K562 (cell line): Measurements from ENCODE around the gene LRRC74B. TPM values are rescaled to one million over a fixed set of nuclear protein-coding genes. Genes with fewer than 3 reads are reported as not detected.

Experiments used
- ARID4B ChIP-seq: sonication (generic); formaldehyde crosslinking; IDR thresholded peaks from 2 replicates; pipeline ENCODE4 v1.8.0; 2022; ENCODE audit warnings: mild to moderate bottlenecking, missing genetic modification reagents
- CBX3 ChIP-seq, 2 experiments: IDR thresholded peaks; 1 replicate in 1 of 2; 2 replicates in 1 of 2; pipeline ENCODE4 v1.6.1; 2012; ENCODE audit warnings: inconsistent platforms in 2 of 2, low read length in 2 of 2, borderline replicate concordance in 1 of 2, control low read depth in 1 of 2
- MCM7 ChIP-seq, 2 experiments: fragments of 450-650 bp; IDR thresholded peaks; 2 replicates each; pipeline ENCODE4 v1.6.1; 2016 to 2018
- MEF2A ChIP-seq: IDR thresholded peaks from 2 replicates; pipeline ENCODE4 v1.6.1; 2011; ENCODE audit warnings: low read depth, mild to moderate bottlenecking, low read length, moderate library complexity; ENCODE audit not compliant: control insufficient read depth
- MTA1 ChIP-seq: fragments of 450-650 bp; IDR thresholded peaks from 2 replicates; pipeline ENCODE4 v1.6.1; 2017; ENCODE audit warnings: borderline replicate concordance
- NCOR1 ChIP-seq: fragments of 450-650 bp; IDR thresholded peaks from 2 replicates; pipeline ENCODE4 v1.6.1; 2016; ENCODE audit warnings: mild to moderate bottlenecking, moderate library complexity
- POLR2G ChIP-seq: fragments of 200-400 bp; formaldehyde crosslinking; IDR thresholded peaks from 2 replicates; pipeline ENCODE4 v1.6.1; 2017; ENCODE audit warnings: low read depth, mild to moderate bottlenecking, antibody characterized with exemption, low read length, moderate library complexity
- PRPF4 ChIP-seq: fragments of 200-400 bp; formaldehyde crosslinking; IDR thresholded peaks from one replicate; pipeline ENCODE4 v1.6.1; 2017; ENCODE audit warnings: low read length, low read depth, mild to moderate bottlenecking; ENCODE audit not compliant: insufficient read depth, poor library complexity, severe bottlenecking
- PTBP1 ChIP-seq: fragments of 200-400 bp; formaldehyde crosslinking; IDR thresholded peaks from 2 replicates; pipeline ENCODE4 v1.6.1; 2017; ENCODE audit warnings: low read depth, low read length
- PURB ChIP-seq: sonication (generic); formaldehyde crosslinking; IDR thresholded peaks from 2 replicates; pipeline ENCODE4 v1.9.0; 2021; ENCODE audit warnings: low read depth, mild to moderate bottlenecking, missing genetic modification reagents
- SETDB1 ChIP-seq: IDR thresholded peaks from one replicate; pipeline ENCODE4 v1.6.1; 2012; ENCODE audit warnings: low read length, control low read depth, inconsistent platforms
- STAG1 ChIP-seq: sonication (generic); formaldehyde crosslinking; IDR thresholded peaks from 2 replicates; pipeline ENCODE4 v1.5.0; 2020; ENCODE audit warnings: missing genetic modification reagents, borderline replicate concordance
- TAL1 ChIP-seq: fragments of 450-650 bp; IDR thresholded peaks from 2 replicates; pipeline ENCODE4 v1.6.1; 2016; ENCODE audit warnings: mild to moderate bottlenecking
- ZNF766 ChIP-seq: fragments of 200-800 bp; sonication (Bioruptor generic); conservative IDR thresholded peaks from 2 replicates; pipeline ENCODE4 v1.6.1; 2016; ENCODE audit warnings: missing genetic modification characterization, missing compliant biosample characterization
- polyA plus RNA-seq, 8 experiments: library from polyadenylated mRNA; depleted of rRNA in 4 of 8; stranded (reverse) in 5 of 8; unstranded in 3 of 8; fragments of >200 nt; fragmentation: Nextera tagmentation in 2 of 8; fragmentation: Illumina TruSeq in 1 of 8; extraction: Ambion mirVana in 2 of 8; extraction: Trizol in 1 of 8; gene quantifications; 2 replicates each; pipeline versions ENCODE4 v1.2.1 to v1.2.3, GENCODE V29; 2011 to 2014; ENCODE audit warnings: inconsistent platforms in 1 of 8, missing spikeins in 1 of 8
- total RNA-seq, 7 experiments: library from RNA; depleted of rRNA in 6 of 7; stranded (reverse); fragments of >200 nt in 6 of 7; fragmentation: Illumina TruSeq in 2 of 7; extraction: Trizol in 2 of 7; gene quantifications; 2 replicates each; pipeline versions ENCODE4 v1.2.1 to v1.2.3, GENCODE V29; 2011 to 2021; ENCODE audit warnings: low replicate concordance in 1 of 7
- TF ChIP-seq, protein P1 (sequence below): sonication (generic); formaldehyde crosslinking; IDR thresholded peaks from 2 replicates; pipeline ENCODE4 v1.8.1; 2023; ENCODE audit warnings: mild to moderate bottlenecking, missing genetic modification reagents
- TF ChIP-seq, protein P2 (sequence below), 2 experiments: IDR thresholded peaks in 1 of 2; conservative IDR thresholded peaks in 1 of 2; 2 replicates each; pipeline ENCODE4 v1.6.1; 2016; ENCODE audit warnings: low read depth in 2 of 2, mild to moderate bottlenecking in 1 of 2, missing compliant biosample characterization in 1 of 2, missing genetic modification characterization in 1 of 2, moderate library complexity in 1 of 2
- TF ChIP-seq, protein P3 (sequence below): fragments of 250-450 bp; sonication (Bioruptor Pico); IDR thresholded peaks from 2 replicates; pipeline ENCODE4 v1.5.0; 2021

Gene LRRC74B
- total and polyA plus RNA-seq, 9 of the 15 experiments (the other 6 are each of a cell fraction or from before 2014, with no cell fraction given) = not detected

DNA sequence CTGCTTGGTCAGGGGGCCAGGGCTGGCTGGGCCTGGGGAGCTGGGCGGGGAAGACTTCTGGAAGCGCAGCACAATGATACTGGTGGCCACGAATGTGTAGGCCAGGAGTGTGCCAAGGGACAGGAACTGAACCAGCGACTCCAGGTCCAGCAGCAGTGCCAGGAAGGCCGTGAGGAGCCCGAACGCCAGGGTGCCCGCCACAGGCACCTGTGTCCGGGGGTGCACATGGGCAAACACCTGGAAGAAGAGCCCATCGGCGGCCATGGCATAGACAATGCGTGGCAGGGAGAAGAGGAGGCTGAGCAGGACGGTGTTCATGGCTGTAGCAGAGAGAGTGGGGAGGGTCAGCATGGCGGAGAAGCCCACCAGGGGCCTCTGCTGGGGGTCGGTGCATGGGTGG lies 15.7 kb upstream of the LRRC74B start (continued):
- TF ChIP-seq, protein P1, sequence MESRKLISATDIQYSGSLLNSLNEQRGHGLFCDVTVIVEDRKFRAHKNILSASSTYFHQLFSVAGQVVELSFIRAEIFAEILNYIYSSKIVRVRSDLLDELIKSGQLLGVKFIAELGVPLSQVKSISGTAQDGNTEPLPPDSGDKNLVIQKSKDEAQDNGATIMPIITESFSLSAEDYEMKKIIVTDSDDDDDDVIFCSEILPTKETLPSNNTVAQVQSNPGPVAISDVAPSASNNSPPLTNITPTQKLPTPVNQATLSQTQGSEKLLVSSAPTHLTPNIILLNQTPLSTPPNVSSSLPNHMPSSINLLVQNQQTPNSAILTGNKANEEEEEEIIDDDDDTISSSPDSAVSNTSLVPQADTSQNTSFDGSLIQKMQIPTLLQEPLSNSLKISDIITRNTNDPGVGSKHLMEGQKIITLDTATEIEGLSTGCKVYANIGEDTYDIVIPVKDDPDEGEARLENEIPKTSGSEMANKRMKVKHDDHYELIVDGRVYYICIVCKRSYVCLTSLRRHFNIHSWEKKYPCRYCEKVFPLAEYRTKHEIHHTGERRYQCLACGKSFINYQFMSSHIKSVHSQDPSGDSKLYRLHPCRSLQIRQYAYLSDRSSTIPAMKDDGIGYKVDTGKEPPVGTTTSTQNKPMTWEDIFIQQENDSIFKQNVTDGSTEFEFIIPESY = no peak
- TF ChIP-seq MTA1 (no peak), STAG1 (CRISPR knock-in tag) (no peak), PRPF4 (no peak), MEF2A (no peak), ZNF766 (CRISPR knock-in tag) (no peak), TAL1 (no peak), POLR2G (peak; percentile 45; the same call in 1 of the 2 replicates), SETDB1 (peak; percentile 32), PURB (CRISPR knock-in tag) (no peak), NCOR1 (no peak), PTBP1 (no peak), CBX3 (IDR thresholded peaks at IDR 0.05; ENCODE audit: borderline replicate concordance in 1 of 2, low read length in 2 of 2) (peak in 1 of 2 experiments; percentile 41; a peak in 1 of 3 replicates), MCM7 (IDR thresholded peaks at IDR 0.05) (no peak), ARID4B (CRISPR knock-in tag) (0 out of 2 replicates have a peak, but pooled peaks have one; percentile 13)
- TF ChIP-seq, protein P2, sequence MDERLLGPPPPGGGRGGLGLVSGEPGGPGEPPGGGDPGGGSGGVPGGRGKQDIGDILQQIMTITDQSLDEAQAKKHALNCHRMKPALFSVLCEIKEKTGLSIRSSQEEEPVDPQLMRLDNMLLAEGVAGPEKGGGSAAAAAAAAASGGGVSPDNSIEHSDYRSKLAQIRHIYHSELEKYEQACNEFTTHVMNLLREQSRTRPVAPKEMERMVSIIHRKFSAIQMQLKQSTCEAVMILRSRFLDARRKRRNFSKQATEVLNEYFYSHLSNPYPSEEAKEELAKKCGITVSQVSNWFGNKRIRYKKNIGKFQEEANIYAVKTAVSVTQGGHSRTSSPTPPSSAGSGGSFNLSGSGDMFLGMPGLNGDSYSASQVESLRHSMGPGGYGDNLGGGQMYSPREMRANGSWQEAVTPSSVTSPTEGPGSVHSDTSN (CRISPR knock-in tag; IDR thresholded peaks at IDR 0.05; ENCODE audit: low read depth) = no peak
- TF ChIP-seq, protein P2 (tag; conservative IDR thresholded peaks at IDR 0.05; ENCODE audit: low read depth) = no peak
- TF ChIP-seq, protein P3, sequence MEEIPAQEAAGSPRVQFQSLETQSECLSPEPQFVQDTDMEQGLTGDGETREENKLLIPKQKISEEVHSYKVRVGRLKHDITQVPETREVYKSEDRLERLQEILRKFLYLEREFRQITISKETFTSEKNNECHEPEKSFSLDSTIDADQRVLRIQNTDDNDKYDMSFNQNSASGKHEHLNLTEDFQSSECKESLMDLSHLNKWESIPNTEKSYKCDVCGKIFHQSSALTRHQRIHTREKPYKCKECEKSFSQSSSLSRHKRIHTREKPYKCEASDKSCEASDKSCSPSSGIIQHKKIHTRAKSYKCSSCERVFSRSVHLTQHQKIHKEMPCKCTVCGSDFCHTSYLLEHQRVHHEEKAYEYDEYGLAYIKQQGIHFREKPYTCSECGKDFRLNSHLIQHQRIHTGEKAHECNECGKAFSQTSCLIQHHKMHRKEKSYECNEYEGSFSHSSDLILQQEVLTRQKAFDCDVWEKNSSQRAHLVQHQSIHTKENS (CRISPR knock-in tag) = no peak
